Esophagus squamous epithelium (tissue), 5 donors: ENCODE measurements around the gene PDSS2. TPM values are rescaled to one million over a fixed set of nuclear protein-coding genes. Genes with fewer than 3 reads are reported as not detected.

Source experiments
- DNase-seq: peaks from one replicate; lab custom pipeline; 2025; lab: John Stamatoyannopoulos, UW
- H3K27ac ChIP-seq, 4 donors: fragments of 200-600 bp; sonication (generic); one replicate each; pipeline ENCODE4 v1.5.1; 2016 to 2019; ENCODE audit warnings: mild to moderate bottlenecking in 1 of 4
- H3K27me3 ChIP-seq, 4 donors: fragments of 200-600 bp; sonication (generic); 1 replicate in 3 of 4; 2 replicates in 1 of 4; pipeline versions ENCODE4 v1.5.1 to v1.6.0; 2017 to 2021; ENCODE audit warnings: antibody characterized with exemption in 1 of 4
- H3K36me3 ChIP-seq, 3 donors: fragments of 200-600 bp; sonication (generic); one replicate each; pipeline ENCODE4 v1.5.1; 2016 to 2019
- H3K4me1 ChIP-seq, 3 donors: fragments of 200-600 bp; sonication (generic); one replicate each; pipeline ENCODE4 v1.5.1; 2017 to 2019
- H3K4me3 ChIP-seq, 4 donors: fragments of 200-600 bp; sonication (generic); 1 replicate in 3 of 4; 2 replicates in 1 of 4; pipeline ENCODE4 v1.5.1; 2016 to 2019; ENCODE audit warnings: mild to moderate bottlenecking in 2 of 4, moderate library complexity in 1 of 4
- H3K9me3 ChIP-seq, 3 donors: fragments of 200-600 bp; sonication (generic); one replicate each; pipeline ENCODE4 v1.5.1; 2016 to 2019
- POLR2A ChIP-seq, 4 donors: fragments of 450-650 bp; IDR thresholded peaks; one replicate each; pipeline ENCODE4 v1.6.1; 2017; ENCODE audit warnings: antibody characterized with exemption in 4 of 4, mild to moderate bottlenecking in 4 of 4, moderate library complexity in 3 of 4
- WGBS, 2 donors: methylation state at CpG; one replicate each; pipeline ENCODE4 v1.1.5; 2018; 5-methylcytosine and 5-hydroxymethylcytosine counted together
- intact Hi-C: fragments of 100-400 bp; cut with DNase I; formaldehyde crosslinking; loops from one replicate; pipeline ENCODE4 v1.15.0; 2022
- total RNA-seq, 4 donors: library from RNA; depleted of rRNA; stranded (reverse); fragments of >200 nt; gene quantifications; one replicate each; pipeline ENCODE4 v1.1.0, GENCODE V29; 2016
- TF ChIP-seq, protein P1 (sequence below), 6 experiments: fragments of 450-650 bp in 4 of 6; fragments of 200-600 bp in 2 of 6; sonication (generic) in 2 of 6; IDR thresholded peaks; one replicate each; pipeline ENCODE4 v1.5.1; 2016 to 2019; ENCODE audit warnings: antibody characterized with exemption in 6 of 6, mild to moderate bottlenecking in 4 of 6, moderate library complexity in 4 of 6
- donor health status: DM: yes; HTN: yes; CAD: no.

The PDSS2 gene, protein sequence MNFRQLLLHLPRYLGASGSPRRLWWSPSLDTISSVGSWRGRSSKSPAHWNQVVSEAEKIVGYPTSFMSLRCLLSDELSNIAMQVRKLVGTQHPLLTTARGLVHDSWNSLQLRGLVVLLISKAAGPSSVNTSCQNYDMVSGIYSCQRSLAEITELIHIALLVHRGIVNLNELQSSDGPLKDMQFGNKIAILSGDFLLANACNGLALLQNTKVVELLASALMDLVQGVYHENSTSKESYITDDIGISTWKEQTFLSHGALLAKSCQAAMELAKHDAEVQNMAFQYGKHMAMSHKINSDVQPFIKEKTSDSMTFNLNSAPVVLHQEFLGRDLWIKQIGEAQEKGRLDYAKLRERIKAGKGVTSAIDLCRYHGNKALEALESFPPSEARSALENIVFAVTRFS
- 10 to 100 TPM in 3 of 4 donors, 1 to 10 TPM in 1; 7.0 to 15.9 (median 12.3) TPM for total RNA-seq

DNA sequence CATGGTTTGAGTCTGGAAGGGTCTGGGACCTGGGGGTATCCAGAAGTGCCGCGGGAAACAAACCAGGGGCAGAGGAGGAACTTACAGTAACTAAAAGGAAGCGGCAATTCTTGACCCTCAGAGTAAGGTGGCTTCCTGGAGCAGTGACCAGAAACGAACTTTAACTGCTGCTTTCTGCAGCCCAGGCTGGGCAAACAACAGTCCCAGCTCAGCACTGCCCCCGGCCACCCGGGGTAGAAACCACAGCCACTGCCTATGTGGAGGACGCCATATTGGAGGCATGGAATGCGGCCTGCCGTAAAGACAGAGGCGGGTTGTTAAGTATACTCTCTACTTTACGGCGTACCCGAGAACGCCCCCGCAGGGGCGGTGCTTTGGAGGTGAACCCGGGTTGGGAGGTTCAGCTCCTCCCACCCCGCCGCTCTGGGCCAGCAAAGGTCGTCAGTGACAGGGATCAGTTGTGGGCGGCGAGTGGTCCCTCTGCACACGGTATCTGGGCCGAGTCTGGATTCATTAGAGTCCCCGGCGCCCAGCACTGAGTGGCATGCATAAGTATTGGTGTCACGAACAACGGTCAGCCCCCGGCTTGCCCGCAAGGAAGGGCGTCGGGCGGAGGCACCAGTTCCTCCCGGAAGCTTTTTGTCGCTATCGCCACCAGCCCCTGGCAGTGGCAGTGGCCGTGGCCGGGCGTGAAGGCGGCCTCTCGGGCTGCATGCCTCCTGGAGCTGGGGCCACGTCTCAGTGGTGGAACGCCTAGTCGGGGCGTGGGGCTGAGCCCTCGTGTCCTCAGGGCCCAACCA, at the start of gene PDSS2:
Gene PDSS2 (minus strand): TSS at position 282 of the 800 bp plus-strand sequence. CDS start 279 bp downstream, at position 3.
- Histone ChIP-seq H3K36me3 (no peaks in the 10 kb centered on the region), H3K27ac (peak within 1 kb of the TSS; percentile 81 to 94 (median 94)), H3K4me3 (peak within 1 kb of the TSS; percentile 83 to 96 (median 88)), H3K4me1 (peaks cover 4 to 24% (median 9%) of the 10 kb centered on the region in 3 donors), H3K27me3 (no peaks in the 10 kb centered on the region), H3K9me3 (no peaks in the 10 kb centered on the region)
- WGBS, 2 donors: 0% methylated on average over 11 to 23 of the region's 46 CpGs
- peak; percentile 93 for DNase-seq
- intact Hi-C loops: no loop called here
- TF ChIP-seq, protein P1, sequence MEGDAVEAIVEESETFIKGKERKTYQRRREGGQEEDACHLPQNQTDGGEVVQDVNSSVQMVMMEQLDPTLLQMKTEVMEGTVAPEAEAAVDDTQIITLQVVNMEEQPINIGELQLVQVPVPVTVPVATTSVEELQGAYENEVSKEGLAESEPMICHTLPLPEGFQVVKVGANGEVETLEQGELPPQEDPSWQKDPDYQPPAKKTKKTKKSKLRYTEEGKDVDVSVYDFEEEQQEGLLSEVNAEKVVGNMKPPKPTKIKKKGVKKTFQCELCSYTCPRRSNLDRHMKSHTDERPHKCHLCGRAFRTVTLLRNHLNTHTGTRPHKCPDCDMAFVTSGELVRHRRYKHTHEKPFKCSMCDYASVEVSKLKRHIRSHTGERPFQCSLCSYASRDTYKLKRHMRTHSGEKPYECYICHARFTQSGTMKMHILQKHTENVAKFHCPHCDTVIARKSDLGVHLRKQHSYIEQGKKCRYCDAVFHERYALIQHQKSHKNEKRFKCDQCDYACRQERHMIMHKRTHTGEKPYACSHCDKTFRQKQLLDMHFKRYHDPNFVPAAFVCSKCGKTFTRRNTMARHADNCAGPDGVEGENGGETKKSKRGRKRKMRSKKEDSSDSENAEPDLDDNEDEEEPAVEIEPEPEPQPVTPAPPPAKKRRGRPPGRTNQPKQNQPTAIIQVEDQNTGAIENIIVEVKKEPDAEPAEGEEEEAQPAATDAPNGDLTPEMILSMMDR (IDR thresholded peaks at IDR 0.05): peak in 3 of 6 experiments; percentile 11 to 26 (median 13)
- TF ChIP-seq POLR2A (IDR thresholded peaks at IDR 0.05): peak in 3 of 4 donors; percentile 15 to 74 (median 50)

DNA sequence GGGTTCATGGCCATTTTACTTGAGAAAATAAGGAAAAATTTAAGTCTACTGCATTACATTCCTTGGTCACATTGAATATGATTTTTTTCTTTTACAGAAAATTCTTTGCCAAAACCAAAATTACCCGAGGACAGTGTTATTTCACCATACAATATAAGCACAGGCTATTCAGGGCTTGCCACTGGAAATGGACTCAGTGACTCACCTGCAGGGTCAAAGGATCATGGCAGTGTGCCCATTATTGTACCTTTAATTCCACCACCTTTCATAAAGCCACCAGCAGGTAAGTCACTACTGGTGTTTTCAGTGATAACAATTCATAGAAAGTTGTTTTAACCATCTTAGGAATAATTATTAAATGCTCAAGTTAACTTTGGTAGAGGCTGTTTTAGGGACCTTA, 46.8 kb upstream of the PDSS2 start:
- no peak overlapping the region for H3K27ac ChIP-seq
- DNase-seq: no peak
- TF ChIP-seq, protein P1 (IDR thresholded peaks at IDR 0.05): no peak
- no peak for TF ChIP-seq POLR2A (IDR thresholded peaks at IDR 0.05)
- peaks cover 0 to 4% (median 0%) of the 10 kb centered on the region in 4 donors for H3K27me3 ChIP-seq
- 46 to 80% methylated on average over 1 of the region's 1 CpG for WGBS, 2 donors
- intact Hi-C loops: no loop called here
- H3K36me3 ChIP-seq: no peaks in the 10 kb centered on the region
- no peak overlapping the region for H3K4me3 ChIP-seq
- H3K4me1 ChIP-seq: peaks cover 0 to 5% (median 0%) of the 10 kb centered on the region in 3 donors
- H3K9me3 ChIP-seq: no peaks in the 10 kb centered on the region

DNA sequence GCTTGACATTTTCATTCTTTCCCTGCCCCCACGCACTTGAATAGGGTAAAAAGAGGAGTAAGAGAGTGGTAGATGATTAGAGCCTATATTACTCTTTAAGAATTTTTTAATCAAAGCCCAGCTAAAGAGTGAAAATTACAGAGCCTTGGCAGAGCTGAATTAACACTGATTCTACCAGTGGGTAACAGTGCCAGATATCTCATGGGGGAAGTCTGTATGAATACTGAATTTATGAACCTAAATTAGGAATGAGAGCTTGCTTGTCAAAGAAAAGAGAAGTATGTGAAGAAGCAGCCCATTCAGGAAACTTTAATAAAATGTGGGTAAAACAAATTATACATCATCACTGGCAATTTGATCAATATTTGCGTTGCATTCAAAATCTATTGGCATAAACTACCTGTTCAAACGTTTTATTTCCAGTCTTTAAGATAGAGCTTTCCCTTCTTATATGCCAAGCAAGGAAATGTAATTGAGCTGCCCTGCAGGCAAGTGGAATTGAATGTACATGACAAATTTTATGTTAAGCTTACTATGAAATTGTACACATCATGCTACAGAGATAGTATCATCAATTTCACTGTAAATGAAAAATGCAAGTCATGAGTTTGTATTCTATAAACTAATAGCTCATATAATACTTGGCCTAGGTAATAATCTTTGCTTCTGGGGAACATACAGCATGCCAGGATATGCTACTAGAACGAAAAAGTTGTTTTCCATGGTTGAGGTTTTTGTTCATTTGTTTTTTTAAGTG, 45.1 kb upstream of the PDSS2 start:
- Histone ChIP-seq H3K4me3 (no peak overlapping the region), H3K4me1 (peaks cover 0 to 2% (median 0%) of the 10 kb centered on the region in 3 donors), H3K9me3 (no peaks in the 10 kb centered on the region), H3K27ac (no peak overlapping the region), H3K36me3 (no peaks in the 10 kb centered on the region), H3K27me3 (peaks cover 0 to 4% (median 0%) of the 10 kb centered on the region in 4 donors)
- TF ChIP-seq POLR2A (IDR thresholded peaks at IDR 0.05): no peak
- TF ChIP-seq, protein P1 (IDR thresholded peaks at IDR 0.05): no peak
- WGBS, 2 donors: 67 to 68% methylated on average over 4 of the region's 4 CpGs
- no peak for DNase-seq
- intact Hi-C loops: no loop called here

DNA sequence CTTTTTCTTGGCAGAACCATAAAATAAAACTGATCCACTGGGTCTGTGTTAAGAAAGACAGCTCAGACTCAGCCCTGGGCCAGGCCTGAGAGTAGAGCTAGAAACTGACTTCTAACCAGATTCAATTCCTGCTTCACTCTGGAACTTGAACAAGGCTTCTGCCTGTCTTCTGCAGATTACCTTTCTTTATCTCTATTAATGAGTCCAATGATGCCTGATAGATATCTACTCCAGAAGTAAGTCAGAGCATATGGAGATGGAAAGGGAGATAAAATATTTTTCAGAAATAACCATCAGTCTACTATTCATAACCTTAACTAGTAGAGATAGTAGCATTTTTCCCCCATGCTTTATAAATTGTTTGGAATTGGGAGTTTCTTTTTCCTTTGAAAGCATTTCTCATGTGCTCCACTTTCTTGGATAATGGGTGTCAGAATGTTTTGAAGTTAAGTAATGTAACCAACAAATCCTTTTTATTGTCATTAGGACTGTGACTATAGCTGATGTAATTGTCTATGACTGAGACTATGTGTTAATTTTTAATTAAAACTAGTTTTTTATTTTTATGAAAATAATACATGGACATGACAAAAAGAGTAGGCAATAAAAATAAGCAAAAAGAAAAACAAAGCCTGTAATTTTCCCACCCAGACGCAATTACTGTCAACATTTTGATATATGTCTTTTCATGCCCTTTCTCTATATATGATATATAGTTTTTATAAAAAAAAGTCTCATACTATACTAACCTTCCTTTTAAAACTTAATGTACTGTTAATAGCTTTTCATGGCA, 37.7 kb upstream of the PDSS2 start:
- intact Hi-C loops: no loop called here
- Histone ChIP-seq H3K36me3 (no peaks in the 10 kb centered on the region), H3K4me3 (no peak overlapping the region), H3K27ac (peak overlapping the region in 3 of 4 donors; percentile 37 to 72 (median 63)), H3K4me1 (peaks cover 0 to 34% (median 3%) of the 10 kb centered on the region in 3 donors), H3K9me3 (no peaks in the 10 kb centered on the region), H3K27me3 (peaks cover 0 to 17% (median 0%) of the 10 kb centered on the region in 4 donors)
- 95 to 97% methylated on average over 1 of the region's 1 CpG for WGBS, 2 donors
- DNase-seq: no peak
- TF ChIP-seq POLR2A (IDR thresholded peaks at IDR 0.05): no peak
- TF ChIP-seq, protein P1 (IDR thresholded peaks at IDR 0.05): no peak
